DMS 273 (cell line): ENCODE data around the gene SGSM2.
A peak's percentile ranks its signal among the peaks of the same experiment; 100 is the strongest.

Experiments used
- DNase-seq: peaks from one replicate; lab custom pipeline; 2025; ENCODE audit not compliant: unreplicated experiment; lab: John Stamatoyannopoulos, UW

The SGSM2 gene

DNA sequence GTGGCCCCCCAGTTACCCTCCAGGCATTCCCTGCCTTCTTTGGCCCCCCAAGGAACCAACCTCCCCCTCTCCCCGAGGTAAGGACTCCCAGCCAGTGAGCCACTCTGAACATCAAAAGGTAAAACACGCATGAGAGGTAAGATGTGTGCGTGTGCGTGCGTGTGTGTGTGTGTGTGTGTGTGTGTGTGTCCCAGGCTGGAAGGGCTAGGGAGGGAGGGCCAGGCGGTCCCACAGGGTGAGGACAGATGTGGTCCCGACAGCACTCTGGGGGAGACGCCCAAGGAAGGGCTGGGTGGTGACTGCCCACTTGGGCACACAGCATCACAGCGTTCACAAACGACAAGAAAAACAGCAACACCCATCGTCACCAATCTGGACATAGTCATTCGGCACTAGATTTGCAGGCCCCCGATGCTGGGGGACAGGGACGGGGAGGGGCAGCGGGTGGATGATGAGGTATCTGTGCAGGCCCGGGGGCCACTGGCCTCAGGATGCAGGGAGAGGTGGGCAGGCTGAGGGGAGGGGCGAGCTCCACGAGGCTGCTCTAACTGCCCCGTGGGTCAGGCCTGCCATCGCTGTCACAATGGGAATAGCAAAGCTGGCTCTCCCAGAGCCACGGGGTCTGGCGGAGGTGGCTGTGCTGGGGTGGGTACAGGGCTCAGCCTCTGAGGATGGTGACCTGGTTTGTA, 47.3 kb downstream of the SGSM2 start:
- DNase-seq: no peak

DNA sequence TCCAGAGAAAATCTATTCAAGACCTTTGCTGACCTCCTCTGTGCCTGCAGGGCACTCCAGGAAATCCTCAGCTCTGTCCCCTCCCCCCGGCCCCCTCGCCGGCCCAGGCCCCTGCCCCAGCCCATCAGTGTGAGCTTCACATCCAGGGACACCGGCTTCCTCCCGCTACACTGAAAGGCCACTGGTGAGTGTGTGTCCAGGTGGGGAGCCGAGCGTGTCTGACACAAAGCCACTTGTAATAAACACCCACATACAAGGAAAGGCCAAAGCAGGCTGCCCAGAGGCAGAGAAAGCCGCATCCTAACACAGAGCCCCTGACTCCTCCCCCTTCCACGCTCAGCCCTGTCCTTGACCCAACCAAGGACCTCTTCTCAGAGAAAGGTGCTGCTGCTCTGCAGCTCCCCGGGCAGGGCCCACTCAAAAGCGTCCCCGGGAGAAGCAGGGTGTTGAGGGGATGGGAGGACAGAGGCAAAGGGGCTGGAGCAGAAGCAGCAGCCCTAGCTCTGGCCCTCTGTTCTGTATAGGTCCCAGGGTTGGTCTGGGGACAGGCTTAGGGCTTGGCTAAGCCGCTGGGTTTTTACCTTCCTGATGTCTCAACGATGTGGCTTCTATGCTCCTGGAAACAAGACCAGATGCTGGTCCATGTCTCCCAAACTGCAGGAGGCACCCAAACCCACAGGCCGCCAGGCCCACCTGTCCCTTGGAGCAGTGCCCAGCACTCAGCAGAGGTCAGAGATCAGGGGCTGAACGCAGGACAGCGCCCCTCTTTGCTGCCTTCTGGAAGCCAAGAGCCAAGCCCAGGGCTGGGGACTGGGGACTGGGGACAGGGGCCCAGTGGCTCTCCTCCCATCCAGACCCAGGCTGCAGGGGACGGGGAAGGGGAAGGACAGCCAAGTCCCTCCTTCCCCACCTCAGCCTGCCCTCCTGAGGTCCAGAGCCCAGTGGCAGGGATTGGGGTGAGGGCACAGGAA, 48.2 kb downstream of the SGSM2 start:
- peak; percentile 28 for DNase-seq

DNA sequence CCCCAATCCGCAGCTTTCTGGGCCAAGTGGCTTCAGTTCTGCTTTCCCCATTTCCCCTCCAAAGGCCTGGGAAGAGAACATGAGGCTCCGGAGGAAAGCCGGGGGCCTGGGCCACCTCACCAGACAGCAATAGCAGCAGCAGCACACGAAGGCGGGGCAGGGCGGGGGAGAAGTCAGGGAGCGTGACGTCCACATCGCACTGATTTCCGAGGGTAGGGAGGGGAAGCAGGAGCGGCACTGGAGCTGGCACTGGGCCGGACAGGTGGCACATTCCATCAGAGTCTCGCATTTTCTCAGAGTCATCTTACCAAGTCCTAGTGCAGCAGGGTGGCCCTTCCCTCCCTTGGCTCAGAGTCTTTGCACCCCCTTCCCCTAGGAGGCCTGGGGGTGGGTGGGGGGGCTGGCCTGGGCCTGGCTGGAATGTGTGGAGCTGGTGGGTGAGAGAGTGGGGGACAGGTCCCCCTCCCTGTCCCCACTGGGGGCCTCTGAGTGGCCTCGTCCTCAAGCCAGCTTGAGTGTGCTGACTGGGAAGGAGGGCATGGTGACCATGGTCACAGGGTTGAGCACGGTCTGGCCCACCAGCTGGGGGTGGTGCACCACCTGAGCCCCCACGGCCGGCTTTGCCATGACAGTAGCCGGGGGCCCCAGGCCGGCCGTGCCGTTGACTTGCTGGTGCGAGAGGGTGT, 49.2 kb downstream of the SGSM2 start:
- DNase-seq: no peak

DNA sequence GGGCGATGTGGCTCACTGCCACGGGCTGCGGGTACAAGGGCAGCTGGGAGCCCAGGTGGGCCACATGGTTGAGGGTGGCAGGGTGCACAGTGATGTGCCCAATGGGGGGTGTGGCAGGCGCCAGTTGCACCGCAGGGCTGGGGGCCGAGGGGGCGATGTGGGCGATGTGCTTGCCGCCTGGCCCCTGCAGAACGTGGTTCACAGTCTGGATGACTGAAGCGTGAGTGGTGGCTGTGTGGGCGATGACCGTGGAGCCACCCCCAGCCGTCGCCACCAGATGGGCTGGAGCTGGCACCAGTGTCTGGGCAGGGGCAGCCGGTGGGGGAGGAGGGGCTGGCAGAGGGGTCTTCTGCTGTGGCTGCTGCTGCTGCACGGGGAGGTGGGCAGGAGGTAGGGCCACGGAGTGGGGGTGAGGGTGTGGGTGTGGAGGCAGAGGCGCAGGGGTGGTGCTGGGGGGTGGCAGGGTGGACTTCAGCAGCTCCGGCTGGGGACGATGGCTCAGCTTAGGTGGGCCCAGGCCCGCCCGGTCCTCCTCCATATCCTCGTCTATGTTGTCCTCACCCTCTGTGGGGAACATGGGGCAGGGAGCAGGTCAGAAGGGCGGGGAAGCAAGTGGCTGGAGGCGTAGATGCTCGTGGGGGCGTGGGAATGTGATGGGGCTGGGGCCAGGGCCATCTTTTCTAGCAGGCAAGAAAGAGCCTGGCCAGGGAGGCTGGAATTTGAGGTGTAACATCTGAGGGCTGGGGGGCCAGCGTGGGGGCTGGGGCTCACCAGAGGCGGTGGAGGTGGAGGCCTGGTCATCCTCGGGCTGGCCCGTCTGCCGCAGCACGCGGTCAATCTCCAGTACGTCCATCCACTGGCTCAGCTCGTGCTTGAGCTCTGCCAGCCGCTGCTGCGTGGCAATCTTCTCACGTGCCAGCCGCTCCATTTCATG, 50.1 kb downstream of the SGSM2 start:
- DNase-seq: no peak

DNA sequence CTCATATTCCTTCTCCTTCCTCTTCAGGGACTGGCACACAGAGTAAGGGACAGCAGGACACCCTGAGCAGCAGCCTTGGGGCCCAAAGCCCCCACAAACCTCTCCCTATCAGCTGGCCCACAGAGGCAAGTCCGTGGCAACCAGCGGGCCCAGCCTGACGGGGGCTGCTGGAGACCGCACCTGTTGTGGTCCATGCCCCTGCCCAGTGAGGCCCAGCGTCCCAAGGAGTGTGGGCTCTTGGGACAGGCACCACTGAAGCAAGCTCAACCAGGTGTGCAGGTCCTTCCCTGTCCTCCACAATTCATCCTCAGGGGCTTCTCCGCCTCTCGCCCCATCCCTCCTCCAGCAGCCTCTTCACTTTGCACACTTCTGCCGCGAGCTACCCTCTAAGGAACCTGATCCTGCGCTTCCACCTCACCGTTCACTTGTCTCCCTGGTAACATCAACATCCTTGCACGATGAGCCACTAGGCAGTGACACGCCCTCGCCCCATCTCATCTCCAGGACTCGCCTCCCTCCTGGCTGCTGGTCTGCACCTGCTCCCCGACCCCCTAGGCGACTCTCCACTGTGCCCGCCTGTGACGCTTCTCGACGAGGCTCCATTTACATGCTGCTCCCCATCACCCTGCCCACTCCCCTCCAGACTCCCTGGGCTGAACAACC, 50.9 kb downstream of the SGSM2 start:
- DNase-seq: no peak

DNA sequence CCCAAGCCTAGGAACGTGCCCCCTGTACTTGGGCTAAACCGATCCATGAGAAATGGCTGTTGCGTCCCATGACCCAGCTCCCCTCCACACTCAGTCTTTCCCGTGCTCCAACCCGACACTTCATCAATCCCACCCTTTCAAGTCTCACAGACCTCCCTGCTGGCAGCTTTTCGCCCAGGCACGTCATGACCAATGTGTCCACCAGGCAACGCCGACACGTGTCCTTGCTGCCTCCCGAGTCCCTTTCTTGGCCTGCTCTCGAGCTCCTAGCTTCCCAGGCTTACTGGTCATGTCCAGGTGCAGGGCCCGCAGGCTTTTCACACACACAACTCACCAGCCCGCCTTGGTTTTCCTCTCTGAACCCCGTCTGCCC, 51.4 kb downstream of the SGSM2 start:
- DNase-seq: peak; percentile 39

DNA sequence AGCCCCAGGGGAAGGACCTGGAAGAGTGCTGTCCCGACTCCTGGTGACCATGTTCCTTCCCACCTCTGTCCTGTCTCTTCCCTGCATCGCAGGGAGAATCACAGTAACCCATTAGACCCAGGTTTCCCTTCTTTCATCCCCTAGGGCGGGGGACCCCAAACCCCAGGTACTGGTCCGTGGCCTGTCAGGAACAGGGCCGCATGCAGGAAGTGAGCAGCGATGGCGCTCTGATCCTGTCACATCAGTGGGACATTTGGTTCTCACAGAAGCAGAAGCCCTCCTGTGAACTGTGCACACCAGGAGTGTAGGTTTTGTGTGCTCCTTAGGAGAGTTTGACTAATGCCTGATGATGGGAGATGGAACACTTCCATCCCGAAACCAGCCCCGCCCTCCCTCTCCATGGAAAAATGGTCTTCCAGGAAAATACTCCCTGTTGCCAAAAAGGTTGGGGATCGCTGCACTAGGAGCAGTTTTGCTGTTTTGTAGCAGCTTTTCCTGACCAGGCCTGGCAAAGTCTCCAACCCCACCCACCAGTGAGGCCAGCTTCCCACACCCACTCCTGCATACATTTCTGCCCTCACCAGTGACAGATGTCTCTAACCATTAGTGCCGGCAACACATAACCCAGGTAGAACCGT, 53.0 kb downstream of the SGSM2 start:
- DNase-seq: peak; percentile 38

DNA sequence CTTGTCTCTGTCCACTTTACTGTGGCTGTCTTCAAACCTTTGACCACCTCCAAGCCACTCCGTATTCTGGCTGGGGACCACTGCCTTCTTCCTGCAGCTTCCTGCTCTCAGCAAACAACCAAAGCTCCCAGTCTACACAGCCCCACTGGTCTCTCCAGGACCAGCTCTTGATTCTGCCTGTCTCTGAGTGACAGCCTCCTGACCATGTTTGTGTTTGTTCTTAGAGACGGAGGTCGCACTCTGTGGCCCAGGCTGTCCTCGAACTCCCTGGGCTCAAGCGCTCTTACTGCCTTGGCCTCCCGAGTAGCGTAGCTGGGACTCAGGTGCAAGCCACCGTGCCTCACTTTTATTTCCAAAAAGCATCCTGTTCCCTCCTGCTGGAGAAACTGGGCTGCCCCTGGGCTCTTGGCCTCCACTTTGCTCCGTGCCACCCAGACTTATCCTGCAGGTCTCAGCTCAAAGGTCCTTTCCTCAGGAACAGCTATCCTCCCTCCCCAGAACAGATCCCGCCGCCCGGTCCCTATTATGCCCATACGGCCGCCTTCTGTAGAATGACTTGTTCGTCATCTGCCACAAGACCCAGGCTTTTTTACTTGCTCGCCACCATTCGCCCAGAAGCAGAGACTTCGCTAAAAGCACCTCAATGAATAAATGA, 54.4 kb downstream of the SGSM2 start:
- no peak for DNase-seq

DNA sequence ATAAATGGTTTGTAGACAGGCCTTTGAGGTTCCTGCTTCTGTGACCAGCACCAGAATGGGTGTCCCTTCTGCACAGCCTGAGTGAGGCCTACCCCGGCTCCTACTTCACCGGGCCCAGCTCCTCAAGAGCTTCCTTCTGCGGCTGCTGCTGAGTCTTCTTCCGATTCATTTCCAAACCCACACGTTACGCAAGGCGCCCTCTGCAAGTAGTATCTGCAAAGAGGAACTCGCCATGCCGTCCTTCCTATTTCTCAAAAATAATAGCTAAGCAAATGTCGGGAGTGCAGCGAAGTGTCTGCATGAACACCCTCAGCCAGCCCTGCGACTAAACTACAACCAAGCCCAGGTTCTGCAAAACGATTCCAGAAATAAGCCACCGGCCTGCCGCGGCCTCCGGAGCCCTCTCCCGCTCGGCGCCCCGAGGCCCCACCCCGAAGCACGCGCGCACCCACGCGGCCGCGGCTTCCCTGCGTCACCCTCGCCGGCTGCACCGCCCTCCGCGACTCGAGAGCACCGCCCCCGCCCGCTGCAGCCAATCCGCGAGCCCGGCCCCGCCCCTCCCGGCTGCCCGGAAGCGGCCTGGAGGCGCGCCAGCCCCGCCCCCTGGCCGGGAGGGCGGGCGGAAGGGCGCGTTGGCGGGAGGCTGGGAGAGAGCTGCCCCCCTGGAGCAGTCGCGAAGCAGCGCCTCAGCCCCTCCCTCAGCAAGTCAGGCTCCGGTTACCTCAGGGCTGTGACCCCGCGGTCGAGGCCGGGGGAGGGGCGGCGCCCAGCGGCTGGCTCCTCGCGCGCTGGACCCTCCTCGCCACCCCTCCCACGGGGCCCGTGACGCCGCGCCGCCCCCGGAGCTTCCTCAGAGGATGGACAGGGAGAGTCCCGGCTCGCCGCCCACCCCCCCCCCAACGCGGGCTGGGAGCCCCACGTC, 55.2 kb downstream of the SGSM2 start:
- peak; percentile 96 for DNase-seq

DNA sequence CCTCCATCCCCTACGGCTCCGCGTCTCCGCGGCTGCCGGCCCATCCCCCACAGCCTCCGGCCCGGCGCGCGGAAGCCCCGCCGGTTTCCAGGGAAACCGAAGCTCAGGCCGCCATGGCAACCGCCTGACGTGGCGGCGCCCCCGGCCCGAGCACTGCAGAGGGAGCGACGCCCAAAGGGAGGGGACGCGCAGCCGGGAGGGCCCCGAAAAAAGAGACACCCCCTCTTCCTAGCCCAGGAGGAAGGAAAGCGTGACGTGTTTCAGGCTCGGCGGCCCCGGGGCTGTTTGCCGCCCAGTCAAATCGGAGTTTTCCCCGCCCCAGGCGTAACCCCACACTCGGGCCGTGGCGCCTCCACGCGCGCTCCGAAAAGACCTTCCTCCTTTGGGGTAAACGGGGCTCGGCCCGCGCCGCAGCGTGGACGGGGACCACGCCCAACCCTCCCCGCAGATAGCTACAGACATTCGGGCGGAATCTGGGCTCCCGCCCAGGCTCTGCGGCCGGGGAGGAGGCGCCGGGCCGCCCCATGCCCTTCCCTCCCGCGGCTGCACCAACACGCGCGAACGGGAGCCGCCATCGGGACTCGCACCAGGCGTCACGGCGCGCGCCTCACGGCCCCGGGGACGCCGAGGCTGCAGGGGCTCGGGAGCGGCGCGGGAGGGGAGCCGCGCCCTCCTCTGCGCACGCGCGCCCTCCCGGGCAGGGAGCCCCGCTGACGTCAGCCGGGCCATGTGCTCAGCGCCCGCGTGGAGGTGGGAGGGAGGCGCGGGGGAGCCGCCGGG, 56.1 kb downstream of the SGSM2 start:
- DNase-seq: peak; percentile 93

DNA sequence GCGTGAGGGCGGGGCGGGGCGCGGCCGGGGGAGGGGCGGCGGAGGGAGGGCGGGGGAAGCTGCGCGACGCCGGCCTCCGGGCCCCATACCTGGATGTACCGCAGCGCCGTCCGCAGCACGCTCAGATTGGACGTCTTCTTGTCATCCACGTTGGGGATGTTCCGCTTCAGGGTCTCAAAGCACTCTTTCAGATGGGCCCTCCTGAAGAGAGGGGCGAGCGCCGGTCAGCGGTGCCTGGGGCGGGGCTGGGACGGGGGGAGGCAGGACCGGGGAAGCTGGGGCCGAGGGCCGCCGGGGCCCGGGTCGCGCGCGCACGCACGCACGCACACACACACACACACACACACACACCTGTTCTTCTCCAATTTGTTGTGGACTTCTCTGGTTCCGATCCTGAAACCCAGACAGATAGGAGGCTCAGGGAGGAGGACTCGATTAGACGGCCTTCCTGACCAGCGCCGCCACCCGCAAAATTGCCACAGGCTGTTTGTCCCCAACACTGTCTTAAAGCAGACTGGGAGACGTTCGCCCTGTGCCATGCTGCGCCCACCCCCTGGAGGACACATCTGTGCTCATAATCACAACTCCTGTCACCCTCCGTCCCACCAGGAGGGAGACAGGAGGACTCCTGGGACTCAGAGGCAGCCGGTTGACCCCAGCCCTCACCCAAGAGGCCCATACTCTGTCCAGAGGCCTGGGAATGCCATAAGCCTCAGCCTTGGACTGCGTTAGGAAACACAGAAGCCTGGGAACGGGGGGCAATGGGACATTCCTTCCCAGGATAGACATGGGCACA, 56.9 kb downstream of the SGSM2 start:
- no peak for DNase-seq

DNA sequence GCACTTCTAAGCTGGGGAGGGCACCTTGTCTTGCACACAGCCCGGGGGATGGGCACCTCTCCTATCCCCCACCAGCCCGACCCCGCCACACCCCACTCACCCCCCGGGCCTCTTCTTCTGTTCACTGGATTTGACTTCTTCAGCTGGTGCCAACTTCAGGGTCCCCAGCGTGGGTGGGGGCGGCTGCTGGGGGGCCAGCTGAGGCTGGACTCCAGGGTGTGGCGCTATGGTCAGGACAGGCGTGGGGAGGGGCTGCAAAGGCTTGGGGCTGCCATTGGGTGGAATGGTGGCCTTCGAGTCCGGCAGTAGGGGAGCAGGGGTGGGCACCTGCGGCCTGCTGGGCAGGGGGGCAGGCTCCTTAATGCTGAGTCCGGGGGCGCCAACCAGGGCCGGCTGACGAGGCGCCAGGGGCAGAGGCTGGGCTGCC, 57.5 kb downstream of the SGSM2 start:
- DNase-seq: no peak

DNA sequence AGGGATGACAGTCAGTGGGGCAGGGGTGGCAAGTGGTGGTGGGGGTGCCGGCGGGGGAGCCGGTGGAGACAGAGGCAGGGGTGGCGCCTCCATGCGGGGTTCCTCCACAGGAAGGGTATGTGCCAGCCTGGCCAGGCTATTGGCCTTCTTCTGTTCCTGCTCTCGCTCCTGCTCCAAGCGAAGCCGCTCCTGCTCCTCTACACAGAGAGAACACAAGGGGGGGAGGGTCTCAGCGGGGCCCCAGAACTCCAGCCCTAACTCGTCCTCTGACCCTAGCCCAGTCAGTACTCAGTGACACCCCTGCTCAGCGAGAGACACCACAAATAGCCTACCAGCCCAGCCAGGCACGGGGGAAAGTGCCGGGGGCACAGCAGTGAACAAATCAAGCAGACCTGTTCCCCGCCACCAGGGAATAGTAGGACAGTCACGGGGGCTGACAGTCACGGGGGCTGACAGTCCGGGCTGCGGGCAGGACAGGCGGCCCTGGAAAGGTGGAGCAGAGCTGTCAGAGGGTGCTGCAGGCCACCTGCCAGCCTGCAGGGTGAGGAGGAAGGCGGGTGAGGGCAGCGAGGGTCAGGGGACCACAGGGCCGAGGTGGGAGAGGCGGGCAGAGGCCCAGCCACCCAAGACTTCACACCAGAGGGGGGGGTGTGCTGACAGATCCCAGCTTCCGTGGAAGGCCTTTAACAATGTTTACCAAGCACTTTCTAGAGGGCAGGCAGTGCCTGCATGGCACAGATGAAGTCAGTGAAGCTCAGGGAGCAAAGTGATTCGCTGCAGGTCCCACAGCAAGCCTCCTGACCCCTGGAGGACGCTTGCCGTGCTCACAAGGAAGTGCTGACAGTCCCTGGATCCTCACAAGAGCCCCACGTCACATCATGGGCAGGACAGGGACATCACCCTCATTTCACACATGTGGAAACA, 58.2 kb downstream of the SGSM2 start:
- peak; percentile 47 for DNase-seq

DNA sequence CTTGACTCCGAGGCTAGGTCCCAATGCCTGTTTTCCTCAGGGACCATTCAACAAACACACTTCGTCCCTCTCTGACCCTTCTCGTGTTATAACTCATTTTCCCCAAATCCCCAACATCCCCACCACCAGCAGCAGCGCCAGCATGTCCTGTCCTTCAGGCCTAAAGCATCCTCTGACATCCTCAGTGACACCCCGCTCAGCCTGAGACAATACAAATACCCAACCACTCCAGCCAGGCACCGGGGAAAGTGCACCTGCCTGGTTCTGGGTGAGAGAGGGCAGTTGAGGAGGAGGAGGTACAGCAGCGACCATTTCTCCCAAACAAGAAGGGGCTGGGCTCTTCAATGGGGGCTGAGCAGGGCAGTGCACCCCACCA, 58.9 kb downstream of the SGSM2 start:
- DNase-seq: no peak

DNA sequence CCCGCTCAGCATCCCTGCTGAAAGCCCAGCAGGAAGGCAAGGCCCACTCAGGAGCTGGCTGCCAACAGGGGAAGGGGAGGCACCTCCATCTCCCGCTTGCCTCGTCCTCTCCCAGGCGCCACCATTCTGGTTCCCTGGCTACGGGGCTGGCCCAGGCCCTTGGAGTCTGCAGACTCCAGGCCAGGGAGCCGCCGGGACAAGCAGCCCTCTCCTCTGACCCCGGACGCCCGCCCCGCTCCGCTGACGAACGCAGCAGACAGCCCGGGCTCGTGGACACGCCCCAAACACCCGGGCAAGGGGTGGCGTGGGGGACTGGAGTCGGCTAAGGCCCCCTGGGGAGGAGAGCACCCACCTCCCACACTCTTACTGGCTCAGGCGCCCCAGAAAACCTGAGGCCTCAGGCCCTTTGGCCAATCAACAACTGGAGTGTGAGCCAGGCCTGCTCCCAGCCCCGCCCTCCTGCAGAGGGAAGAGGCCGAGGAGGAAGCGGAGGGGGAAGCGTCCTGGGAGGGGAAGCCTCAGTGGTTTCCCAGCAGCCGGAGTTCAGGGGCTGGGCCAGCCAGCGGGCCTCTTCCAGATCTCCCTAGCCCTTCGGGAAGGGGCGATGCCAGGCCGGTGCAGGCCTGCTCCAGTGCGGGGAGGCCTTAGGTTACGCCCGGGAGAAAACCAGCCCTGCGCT, 59.4 kb downstream of the SGSM2 start:
- peak; percentile 80 for DNase-seq
